Heart left ventricle (tissue), 13 donors: ENCODE results near the gene TNPO2.

Experiments
- POLR2A ChIP-seq, 2 donors: fragments of 450-650 bp; IDR thresholded peaks; one replicate each; pipeline ENCODE4 v1.6.1; 2017; ENCODE audit warnings: antibody characterized with exemption in 2 of 2, mild to moderate bottlenecking in 2 of 2, moderate library complexity in 2 of 2
- TF ChIP-seq, protein P1 (sequence below), 12 donors: fragments of 200-600 bp; sonication (generic) in 4 of 12; IDR thresholded peaks; one replicate each; pipeline versions ENCODE4 v1.5.0 to v1.8.0; 2018 to 2022; ENCODE audit warnings: antibody characterized with exemption in 12 of 12, mild to moderate bottlenecking in 5 of 12
- donor health status: ischemic (EF 13 %, LVEDD 7.1; RV severe dilation, severe dysfunction).
- donor health status: DM: no; HTN: yes; CAD: no.
- donor health status: DM: no; HTN: no; CAD: no.
- donor health status: ischemic (EF 25% LVEDD 6.9; RV normal size, moderate dysfunction).
- donor health status: ischemic (EF 25% LVEDD 5.7; RV mildly dilated, moderate dysfunction).
- donor health status: ischemic (EF 35%, LVEDD 5.7; RV mildly dilated, moderate dysfunction).
- donor health status: nonischemic (EF 11% LVEDD 7.7; RV severe dilation, severe dysfunction).
- donor health status: DM: yes; HTN: yes; CAD: no.
- donor health status: PGD.
- donor health status: ischemic (EF 29% LVEDD 5.4; RV normal size, mild dysfunction).
- donor health status: nonischemic (EF 23%, LVEDD 6.1; RV moderate dilation, normal function).

DNA sequence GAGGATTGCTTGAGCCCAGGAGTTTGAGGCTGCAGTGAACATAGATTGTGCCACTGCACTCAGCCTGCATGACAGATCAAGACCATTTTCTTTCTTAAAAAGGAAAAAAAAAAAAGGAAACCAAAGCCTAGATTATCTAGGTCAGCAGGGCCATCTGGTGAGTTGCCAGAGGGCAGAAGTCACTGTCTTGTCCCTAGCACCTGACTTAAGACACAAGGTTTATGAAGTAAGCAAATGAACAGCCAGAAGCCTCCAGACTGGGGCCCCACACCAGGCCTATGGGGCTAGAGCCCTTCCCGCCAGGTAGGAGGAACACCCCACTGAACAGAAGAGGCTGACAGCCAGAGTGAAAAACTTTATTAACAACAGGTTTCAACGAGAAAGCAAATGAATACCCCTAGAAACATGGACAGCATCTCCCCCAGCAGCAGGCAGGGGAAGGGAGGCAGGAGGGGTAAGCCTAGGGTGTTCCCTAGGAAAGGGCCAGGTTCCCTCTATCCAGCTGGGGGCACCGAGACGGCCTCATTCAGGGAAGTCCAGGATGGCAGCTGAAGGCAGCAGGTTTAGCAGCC is 55.9 kb downstream of the TNPO2 start:
- TF ChIP-seq, protein P1, sequence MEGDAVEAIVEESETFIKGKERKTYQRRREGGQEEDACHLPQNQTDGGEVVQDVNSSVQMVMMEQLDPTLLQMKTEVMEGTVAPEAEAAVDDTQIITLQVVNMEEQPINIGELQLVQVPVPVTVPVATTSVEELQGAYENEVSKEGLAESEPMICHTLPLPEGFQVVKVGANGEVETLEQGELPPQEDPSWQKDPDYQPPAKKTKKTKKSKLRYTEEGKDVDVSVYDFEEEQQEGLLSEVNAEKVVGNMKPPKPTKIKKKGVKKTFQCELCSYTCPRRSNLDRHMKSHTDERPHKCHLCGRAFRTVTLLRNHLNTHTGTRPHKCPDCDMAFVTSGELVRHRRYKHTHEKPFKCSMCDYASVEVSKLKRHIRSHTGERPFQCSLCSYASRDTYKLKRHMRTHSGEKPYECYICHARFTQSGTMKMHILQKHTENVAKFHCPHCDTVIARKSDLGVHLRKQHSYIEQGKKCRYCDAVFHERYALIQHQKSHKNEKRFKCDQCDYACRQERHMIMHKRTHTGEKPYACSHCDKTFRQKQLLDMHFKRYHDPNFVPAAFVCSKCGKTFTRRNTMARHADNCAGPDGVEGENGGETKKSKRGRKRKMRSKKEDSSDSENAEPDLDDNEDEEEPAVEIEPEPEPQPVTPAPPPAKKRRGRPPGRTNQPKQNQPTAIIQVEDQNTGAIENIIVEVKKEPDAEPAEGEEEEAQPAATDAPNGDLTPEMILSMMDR (IDR thresholded peaks at IDR 0.05) = no peak
- no peak for TF ChIP-seq POLR2A (IDR thresholded peaks at IDR 0.05)
